Heart left ventricle (tissue), 16 donors: ENCODE results near the gene CADM2. TPM values are rescaled to one million over a fixed set of nuclear protein-coding genes. Genes with fewer than 3 reads are reported as not detected.

Experiments used
- ATAC-seq, 4 donors: fragments of 200-7000 bp; cut with Tn5 transposase; one replicate each; pipeline ENCODE4 v1.9.1; 2020 to 2022; ENCODE audit warnings: moderate library complexity in 4 of 4, mild to moderate bottlenecking in 3 of 4, moderate number of reproducible peaks in 1 of 4
- DNase-seq, 5 donors: peaks; one replicate each; pipeline ENCODE4 v3.0.0-alpha.2; 2020
- H3K27ac ChIP-seq, 12 donors: fragments of 200-600 bp; sonication (generic) in 4 of 12; one replicate each; pipeline versions ENCODE4 v1.5.0 to v1.8.0; 2016 to 2022; ENCODE audit warnings: mild to moderate bottlenecking in 2 of 12
- H3K27me3 ChIP-seq, 9 donors: fragments of 200-600 bp; sonication (generic) in 2 of 9; one replicate each; pipeline versions ENCODE4 v1.5.1 to v1.8.0; 2016 to 2022; ENCODE audit warnings: mild to moderate bottlenecking in 3 of 9
- H3K36me3 ChIP-seq, 9 donors: fragments of 200-600 bp; sonication (generic) in 2 of 9; one replicate each; pipeline versions ENCODE4 v1.5.0 to v1.8.0; 2018 to 2022; ENCODE audit warnings: mild to moderate bottlenecking in 2 of 9
- H3K4me1 ChIP-seq, 12 donors: fragments of 200-600 bp; sonication (generic) in 4 of 12; one replicate each; pipeline versions ENCODE4 v1.5.0 to v1.8.0; 2016 to 2022; ENCODE audit warnings: mild to moderate bottlenecking in 3 of 12
- H3K4me3 ChIP-seq, 12 donors: fragments of 200-600 bp; sonication (generic) in 4 of 12; one replicate each; pipeline versions ENCODE4 v1.5.0 to v1.8.0; 2017 to 2022; ENCODE audit warnings: mild to moderate bottlenecking in 9 of 12, moderate library complexity in 4 of 12
- H3K9me3 ChIP-seq, 12 donors: fragments of 200-600 bp; sonication (generic) in 4 of 12; one replicate each; pipeline versions ENCODE4 v1.5.0 to v1.8.0; 2016 to 2022; ENCODE audit warnings: mild to moderate bottlenecking in 1 of 12
- CTCF ChIP-seq, 12 donors: fragments of 200-600 bp; sonication (generic) in 4 of 12; IDR thresholded peaks; one replicate each; pipeline versions ENCODE4 v1.5.0 to v1.8.0; 2018 to 2022; ENCODE audit warnings: antibody characterized with exemption in 12 of 12, mild to moderate bottlenecking in 5 of 12
- POLR2A ChIP-seq, 2 donors: fragments of 450-650 bp; IDR thresholded peaks; one replicate each; pipeline ENCODE4 v1.6.1; 2017; ENCODE audit warnings: antibody characterized with exemption in 2 of 2, mild to moderate bottlenecking in 2 of 2, moderate library complexity in 2 of 2
- WGBS, 4 donors: extraction: QIAGEN DNeasy Blood & Tissue Kit in 2 of 4; methylation state at CpG; one replicate each; pipeline versions ENCODE4 v1.1.5 to v1.1.7; 2013 to 2018; 5-methylcytosine and 5-hydroxymethylcytosine counted together
- intact Hi-C, 10 donors: fragments of 100-400 bp; cut with DNase I; formaldehyde crosslinking; loops; one replicate each; pipeline versions ENCODE4 v1.11.1 to v1.14.2; 2022
- polyA plus RNA-seq, 2 donors: library from polyadenylated mRNA; stranded (reverse); fragments of 200-250 nt; gene quantifications; one replicate each; pipeline ENCODE4 v1.2.3, GENCODE V29; 2013
- total RNA-seq, 9 donors: library from RNA; depleted of rRNA in 2 of 9; stranded (reverse); fragments of >200 nt in 2 of 9; fragmentation: NEBNext Ultra II Directional in 3 of 9; extraction: Animal tissue kit (Norgen Biotek cat#: 25700) in 3 of 9; gene quantifications; one replicate each; pipeline versions ENCODE4 v1.1.0 to v1.2.4, GENCODE V29; 2016 to 2023
- donor health status: ischemic (EF 13 %, LVEDD 7.1; RV severe dilation, severe dysfunction).
- donor health status: healthy with polysubstance abuse.
- donor health status: DM: no; HTN: yes; CAD: no.
- donor health status: DM: no; HTN: no; CAD: no.
- donor health status: ischemic (EF 25% LVEDD 6.9; RV normal size, moderate dysfunction).
- donor health status: ischemic (EF 25% LVEDD 5.7; RV mildly dilated, moderate dysfunction).
- donor health status: healthy.
- donor health status: DM: yes; HTN: yes; CAD: no.
- donor health status: ischemic (EF 35%, LVEDD 5.7; RV mildly dilated, moderate dysfunction).
- donor health status: nonischemic (EF 11% LVEDD 7.7; RV severe dilation, severe dysfunction).
- donor health status: DM: yes; HTN: yes; CAD: no.
- donor health status: PGD.
- donor health status: ischemic (EF 29% LVEDD 5.4; RV normal size, mild dysfunction).
- donor health status: nonischemic (EF 23%, LVEDD 6.1; RV moderate dilation, normal function).

The CADM2 gene
- total and polyA plus RNA-seq, 11 donors = 0.19 to 2.3 (median 0.69) TPM

- no peaks in the 10 kb centered on the region for H3K4me1 ChIP-seq
- ATAC-seq = no peak
- no peaks in the 10 kb centered on the region for H3K27me3 ChIP-seq
- DNase-seq = no peak
- no peak overlapping the region for H3K4me3 ChIP-seq
- no peaks in the 10 kb centered on the region for H3K9me3 ChIP-seq
- intact Hi-C loops = no loop called here
- H3K27ac ChIP-seq = no peak overlapping the region
- H3K36me3 ChIP-seq = no peaks in the 10 kb centered on the region
- no peak for TF ChIP-seq CTCF (IDR thresholded peaks at IDR 0.05)
- no peak for TF ChIP-seq POLR2A (IDR thresholded peaks at IDR 0.05)
- WGBS, 4 donors = 58 to 76% (median 70%) methylated on average over 6 of the region's 6 CpGs
Measured at GRCh38 chr3:85387913-85388505, 429.2 kb downstream of the CADM2 start.

GRCh38 chr3:85394424-85394823 is 435.6 kb downstream of the CADM2 start:
- Histone ChIP-seq H3K4me1 (no peaks in the 10 kb centered on the region), H3K9me3 (peaks cover 0 to 3% (median 0%) of the 10 kb centered on the region in 12 donors), H3K27me3 (no peaks in the 10 kb centered on the region), H3K27ac (no peak overlapping the region), H3K36me3 (no peaks in the 10 kb centered on the region), H3K4me3 (no peak overlapping the region)
- WGBS, 4 donors = 0 to 35% (median 27%) methylated on average over 1 of the region's 1 CpG
- DNase-seq (no peak), ATAC-seq (no peak)
- TF ChIP-seq POLR2A (IDR thresholded peaks at IDR 0.05) = no peak
- TF ChIP-seq CTCF (IDR thresholded peaks at IDR 0.05) = no peak
- intact Hi-C loops = no loop called here

GRCh38 chr3:85397434-85397833 is 438.6 kb downstream of the CADM2 start:
- H3K4me3 ChIP-seq = no peak overlapping the region
- H3K27me3 ChIP-seq = no peaks in the 10 kb centered on the region
- ATAC-seq (no peak), DNase-seq (no peak)
- no peak overlapping the region for H3K27ac ChIP-seq
- WGBS, 4 donors = 75 to 90% (median 86%) methylated on average over 2 of the region's 2 CpGs
- no peak for TF ChIP-seq POLR2A (IDR thresholded peaks at IDR 0.05)
- no peak for TF ChIP-seq CTCF (IDR thresholded peaks at IDR 0.05)
- H3K36me3 ChIP-seq = no peaks in the 10 kb centered on the region
- H3K4me1 ChIP-seq = no peaks in the 10 kb centered on the region
- H3K9me3 ChIP-seq = peaks cover 0 to 3% (median 0%) of the 10 kb centered on the region in 12 donors
- intact Hi-C loops = no loop called here

- H3K27me3 ChIP-seq = no peaks in the 10 kb centered on the region
- DNase-seq (no peak), ATAC-seq (no peak)
- 49 to 68% (median 59%) methylated on average over 4 of the region's 4 CpGs for WGBS, 4 donors
- no peak overlapping the region for H3K27ac ChIP-seq
- intact Hi-C loops = no loop called here
- no peak overlapping the region for H3K4me3 ChIP-seq
- H3K36me3 ChIP-seq = no peaks in the 10 kb centered on the region
- H3K4me1 ChIP-seq = no peaks in the 10 kb centered on the region
- TF ChIP-seq POLR2A (IDR thresholded peaks at IDR 0.05) (no peak), CTCF (IDR thresholded peaks at IDR 0.05) (no peak)
- H3K9me3 ChIP-seq = peaks cover 0 to 5% (median 0%) of the 10 kb centered on the region in 12 donors
Measured at GRCh38 chr3:85426121-85426520, 467.3 kb downstream of the CADM2 start.
